Activated naive CD4-positive, alpha-beta T cell treated with anti-CD3 and anti-CD28 coated beads, Interleukin-2, amount 10 ng/mL, durations not matched to agents 7 days and 5 days (primary cell): ENCODE measurements around the gene ARHGAP1.
A peak's percentile ranks its signal among the peaks of the same experiment; 100 is the strongest.

Experiments
- CTCF ChIA-PET: fragments of 350-600 bp; sonication (Branson Sonifier 250); formaldehyde crosslinking; loops from one replicate; lab custom pipeline; 2021; ENCODE audit warnings: antibody characterized with exemption; lab: Charles Lee
- DNase-seq: peaks from one replicate; pipeline ENCODE4 v3.0.0-alpha.2; 2020
- H3K27ac Mint-ChIP-seq: one replicate; pipeline ENCODE4 v1.8.0; 2021; ENCODE audit warnings: mild to moderate bottlenecking, moderate library complexity, mixed read lengths
- H3K27me3 Mint-ChIP-seq: one replicate; pipeline ENCODE4 v1.8.0; 2021; ENCODE audit warnings: mild to moderate bottlenecking, mixed read lengths
- H3K36me3 Mint-ChIP-seq: one replicate; pipeline ENCODE4 v1.8.0; 2021; ENCODE audit warnings: mixed read lengths
- H3K4me1 Mint-ChIP-seq: one replicate; pipeline ENCODE4 v1.8.0; 2021; ENCODE audit warnings: mixed read lengths
- H3K4me3 Mint-ChIP-seq: one replicate; pipeline ENCODE4 v1.8.0; 2021; ENCODE audit warnings: mild to moderate bottlenecking, moderate library complexity, mixed read lengths
- H3K9me3 Mint-ChIP-seq: one replicate; pipeline ENCODE4 v1.8.0; 2021; ENCODE audit warnings: mixed read lengths

Gene ARHGAP1

GRCh38 chr11:46700241-46701077, at the start of gene ARHGAP1, which contains the start of gene ZNF408:
TSS of gene ARHGAP1 (minus strand) at chr11:46700619. CDS start at chr11:46696107, 4,512 bp downstream.
TSS of gene ZNF408 (plus strand) at chr11:46701031. CDS start at chr11:46701048, 17 bp downstream.
- Mint-ChIP-seq H3K27me3 (no peaks in the 10 kb centered on the region), H3K4me3 (peak within 1 kb of the TSS; percentile 99), H3K9me3 (no peaks in the 10 kb centered on the region), H3K27ac (peak within 1 kb of the TSS; percentile 98), H3K36me3 (peaks cover 50% of the 10 kb centered on the region), H3K4me1 (peaks cover 64% of the 10 kb centered on the region)
- CTCF ChIA-PET = interaction anchor here (0.6 to 2.0 kb wide), 3 partner anchors 30 to 211 kb away, joined by 3 to 11 read pairs (median 3); no protein-coding TSS in a partner anchor
- DNase-seq = peak; percentile 100

GRCh38 chr11:46747150-46747549, 46.7 kb upstream of the ARHGAP1 start:
- Mint-ChIP-seq H3K27me3 (no peaks in the 10 kb centered on the region), H3K4me1 (no peaks in the 10 kb centered on the region), H3K4me3 (no peak overlapping the region), H3K36me3 (peaks cover 66% of the 10 kb centered on the region), H3K9me3 (no peaks in the 10 kb centered on the region), H3K27ac (no peak overlapping the region)
- DNase-seq = no peak
- CTCF ChIA-PET = interaction anchor here (0.7 kb wide), 1 partner anchor 170 kb away, joined by 3 read pairs; no protein-coding TSS in a partner anchor

GRCh38 chr11:46745995-46746394, 45.6 kb upstream of the ARHGAP1 start:
- Mint-ChIP-seq H3K36me3 (peaks cover 72% of the 10 kb centered on the region), H3K9me3 (no peaks in the 10 kb centered on the region), H3K4me3 (no peak overlapping the region), H3K4me1 (no peaks in the 10 kb centered on the region), H3K27me3 (no peaks in the 10 kb centered on the region), H3K27ac (no peak overlapping the region)
- DNase-seq = no peak
- CTCF ChIA-PET = interaction anchor here (0.7 to 0.9 kb wide), 2 partner anchors 33 to 80 kb away, joined by 3 read pairs; no protein-coding TSS in a partner anchor

- Mint-ChIP-seq H3K27me3 (no peaks in the 10 kb centered on the region), H3K36me3 (peaks cover 68% of the 10 kb centered on the region), H3K4me3 (no peak overlapping the region), H3K27ac (no peak overlapping the region), H3K4me1 (no peaks in the 10 kb centered on the region), H3K9me3 (no peaks in the 10 kb centered on the region)
- CTCF ChIA-PET = no interaction called here
- DNase-seq = no peak
Measured at GRCh38 chr11:46745328-46745727, 44.9 kb upstream of the ARHGAP1 start.

GRCh38 chr11:46743693-46744339, 43.4 kb upstream of the ARHGAP1 start:
- Mint-ChIP-seq H3K36me3 (peaks cover 61% of the 10 kb centered on the region), H3K27ac (no peak overlapping the region), H3K27me3 (no peaks in the 10 kb centered on the region), H3K4me1 (no peaks in the 10 kb centered on the region), H3K9me3 (no peaks in the 10 kb centered on the region), H3K4me3 (no peak overlapping the region)
- CTCF ChIA-PET = interaction anchor here (0.6 to 1.4 kb wide), 2 partner anchors 9 to 173 kb away, joined by 3 read pairs; no protein-coding TSS in a partner anchor
- DNase-seq = no peak

GRCh38 chr11:46743043-46743442, 42.6 kb upstream of the ARHGAP1 start:
- Mint-ChIP-seq H3K4me3 (no peak overlapping the region), H3K4me1 (no peaks in the 10 kb centered on the region), H3K27ac (no peak overlapping the region), H3K9me3 (no peaks in the 10 kb centered on the region), H3K36me3 (peaks cover 58% of the 10 kb centered on the region), H3K27me3 (no peaks in the 10 kb centered on the region)
- no peak for DNase-seq
- CTCF ChIA-PET = interaction anchor here (0.6 to 1.4 kb wide), 2 partner anchors 9 to 174 kb away, joined by 3 read pairs; no protein-coding TSS in a partner anchor

- Mint-ChIP-seq H3K9me3 (no peaks in the 10 kb centered on the region), H3K4me1 (no peaks in the 10 kb centered on the region), H3K27ac (peak overlapping the region; percentile 69), H3K4me3 (no peak overlapping the region), H3K36me3 (peaks cover 50% of the 10 kb centered on the region), H3K27me3 (no peaks in the 10 kb centered on the region)
- CTCF ChIA-PET = no interaction called here
- DNase-seq = no peak
Measured at GRCh38 chr11:46741600-46742484, 41.4 kb upstream of the ARHGAP1 start.

GRCh38 chr11:46738887-46739286, 38.5 kb upstream of the ARHGAP1 start:
- no peak overlapping the region for H3K27ac Mint-ChIP-seq
- H3K9me3 Mint-ChIP-seq = no peaks in the 10 kb centered on the region
- no peak for DNase-seq
- H3K36me3 Mint-ChIP-seq = peaks cover 30% of the 10 kb centered on the region
- CTCF ChIA-PET = no interaction called here
- H3K4me1 Mint-ChIP-seq = no peaks in the 10 kb centered on the region
- H3K27me3 Mint-ChIP-seq = no peaks in the 10 kb centered on the region
- no peak overlapping the region for H3K4me3 Mint-ChIP-seq

- H3K4me1 Mint-ChIP-seq = no peaks in the 10 kb centered on the region
- no peaks in the 10 kb centered on the region for H3K27me3 Mint-ChIP-seq
- CTCF ChIA-PET = interaction anchor here (0.7 kb wide), 1 partner anchor 119 kb away, joined by 4 read pairs; no protein-coding TSS in a partner anchor
- H3K4me3 Mint-ChIP-seq = no peak overlapping the region
- H3K36me3 Mint-ChIP-seq = peaks cover 19% of the 10 kb centered on the region
- no peaks in the 10 kb centered on the region for H3K9me3 Mint-ChIP-seq
- DNase-seq = no peak
- no peak overlapping the region for H3K27ac Mint-ChIP-seq
Measured at GRCh38 chr11:46737699-46738098, 37.3 kb upstream of the ARHGAP1 start.

GRCh38 chr11:46736615-46737014, 36.2 kb upstream of the ARHGAP1 start:
- CTCF ChIA-PET = no interaction called here
- Mint-ChIP-seq H3K36me3 (peaks cover 9% of the 10 kb centered on the region), H3K4me1 (no peaks in the 10 kb centered on the region), H3K27ac (no peak overlapping the region), H3K27me3 (no peaks in the 10 kb centered on the region), H3K9me3 (no peaks in the 10 kb centered on the region), H3K4me3 (no peak overlapping the region)
- DNase-seq = no peak

- Mint-ChIP-seq H3K27me3 (no peaks in the 10 kb centered on the region), H3K9me3 (no peaks in the 10 kb centered on the region), H3K4me3 (no peak overlapping the region), H3K36me3 (peaks cover 5% of the 10 kb centered on the region), H3K27ac (no peak overlapping the region), H3K4me1 (no peaks in the 10 kb centered on the region)
- DNase-seq = no peak
- CTCF ChIA-PET = no interaction called here
Measured at GRCh38 chr11:46736146-46736545, 35.7 kb upstream of the ARHGAP1 start.

- CTCF ChIA-PET = no interaction called here
- H3K27ac Mint-ChIP-seq = no peak overlapping the region
- H3K36me3 Mint-ChIP-seq = no peaks in the 10 kb centered on the region
Measured at GRCh38 chr11:46733234-46733633, 32.8 kb upstream of the ARHGAP1 start.

GRCh38 chr11:46731545-46731944, 31.1 kb upstream of the ARHGAP1 start:
- Mint-ChIP-seq H3K27me3 (no peaks in the 10 kb centered on the region), H3K4me1 (no peaks in the 10 kb centered on the region), H3K4me3 (no peak overlapping the region), H3K36me3 (no peaks in the 10 kb centered on the region), H3K9me3 (no peaks in the 10 kb centered on the region), H3K27ac (no peak overlapping the region)
- no peak for DNase-seq
- CTCF ChIA-PET = no interaction called here

More at GRCh38 chr11:46733234-46733633, 32.8 kb upstream of the ARHGAP1 start:
- Mint-ChIP-seq H3K9me3 (no peaks in the 10 kb centered on the region), H3K27me3 (no peaks in the 10 kb centered on the region), H3K4me3 (no peak overlapping the region), H3K4me1 (no peaks in the 10 kb centered on the region)
- no peak for DNase-seq
